Uterus (tissue), 2 donors: ENCODE data around the gene OR10C1.

Source experiments
- CTCF ChIP-seq, 4 experiments: fragments of 200-600 bp in 2 of 4; fragments of 450-650 bp in 2 of 4; sonication (generic) in 2 of 4; IDR thresholded peaks; one replicate each; pipeline ENCODE4 v1.5.1; 2016 to 2019; ENCODE audit warnings: antibody characterized with exemption in 4 of 4, mild to moderate bottlenecking in 2 of 4, moderate library complexity in 1 of 4
- POLR2A ChIP-seq, 2 donors: fragments of 450-650 bp; IDR thresholded peaks; one replicate each; pipeline ENCODE4 v1.6.1; 2016; ENCODE audit warnings: antibody characterized with exemption in 2 of 2, mild to moderate bottlenecking in 1 of 2, moderate library complexity in 1 of 2

GRCh38 chr6:29477923-29478450, 38.9 kb downstream of the OR10C1 start:
- TF ChIP-seq CTCF (IDR thresholded peaks at IDR 0.05) (no peak), POLR2A (IDR thresholded peaks at IDR 0.05) (no peak)
